Measurements from ENCODE around the gene NFYA. TPM values are rescaled to one million over a fixed set of nuclear protein-coding genes. Genes with fewer than 3 reads are reported as not detected.

Gene NFYA
- total and polyA plus RNA-seq, 2 donors: 12.3 to 30.5 TPM

GRCh38 chr6:41125282-41125681 lies 52.5 kb downstream of the NFYA start:
- DNase-seq (ENCODE audit: extremely low spot score): no peak
- H3K27ac ChIP-seq (ENCODE audit: low read depth): no peak overlapping the region
- H3K36me3 ChIP-seq (ENCODE audit: insufficient read depth): no peaks in the 10 kb centered on the region
- H3K4me3 ChIP-seq (ENCODE audit: low read depth, low read length): no peak overlapping the region
- WGBS: 94% methylated on average over 3 of the region's 3 CpGs
- no peaks in the 10 kb centered on the region for H3K4me1 ChIP-seq (ENCODE audit: insufficient read depth)

GRCh38 chr6:41132254-41132653 lies 59.5 kb downstream of the NFYA start:
- 39% methylated on average over 2 of the region's 2 CpGs for WGBS

DNA sequence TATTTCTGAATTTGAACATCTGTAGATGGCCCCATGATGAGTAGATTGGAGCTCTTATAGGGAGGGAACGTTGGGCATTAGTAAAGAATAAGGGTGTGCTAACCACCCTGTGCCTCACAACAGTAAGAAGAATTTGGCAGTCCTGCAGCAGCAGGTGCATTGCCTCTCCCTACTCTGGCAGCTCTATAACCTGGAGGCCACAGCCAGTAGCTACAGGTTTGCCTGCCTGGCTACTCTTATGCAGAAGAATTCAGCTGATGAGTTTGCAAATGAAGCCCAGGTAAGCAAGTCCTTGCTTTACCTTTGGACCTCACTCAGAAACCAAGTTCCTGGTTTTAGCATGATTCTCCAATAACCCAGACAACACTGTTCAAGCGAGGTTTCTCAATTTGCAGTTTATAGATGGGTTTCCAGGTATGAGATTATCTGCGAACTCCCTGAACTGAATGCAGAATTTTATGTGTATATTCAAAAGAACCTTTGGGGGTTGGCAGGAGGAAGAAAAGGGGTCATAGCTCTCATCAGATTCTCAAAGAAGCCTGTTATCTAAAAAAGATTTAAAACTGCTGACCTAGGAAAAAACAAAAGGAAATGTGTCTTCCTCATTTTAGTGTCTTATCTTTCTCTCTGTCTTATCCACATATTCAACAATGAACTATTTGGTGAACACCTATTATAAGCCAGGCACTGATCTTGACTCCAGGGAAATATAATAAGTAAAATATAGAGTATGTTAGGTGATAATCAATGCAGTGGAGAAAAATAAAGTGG lies 62.5 kb downstream of the NFYA start:
- Histone ChIP-seq H3K4me3 (ENCODE audit: low read depth, low read length) (no peak overlapping the region), H3K4me1 (ENCODE audit: insufficient read depth) (no peaks in the 10 kb centered on the region), H3K36me3 (ENCODE audit: insufficient read depth) (peaks cover 2% of the 10 kb centered on the region), H3K27ac (ENCODE audit: low read depth) (no peak overlapping the region)
- 87% methylated on average over 3 of the region's 3 CpGs for WGBS
- DNase-seq (ENCODE audit: extremely low spot score): no peak

More at GRCh38 chr6:41132254-41132653, 59.5 kb downstream of the NFYA start:
- H3K4me3 ChIP-seq (ENCODE audit: low read depth, low read length): no peak overlapping the region
- H3K4me1 ChIP-seq (ENCODE audit: insufficient read depth): no peaks in the 10 kb centered on the region
- H3K27ac ChIP-seq (ENCODE audit: low read depth): no peak overlapping the region
- DNase-seq (ENCODE audit: extremely low spot score): no peak
- peaks cover 2% of the 10 kb centered on the region for H3K36me3 ChIP-seq (ENCODE audit: insufficient read depth)

GRCh38 chr6:41136911-41137310 lies 64.1 kb downstream of the NFYA start:
- peaks cover 2% of the 10 kb centered on the region for H3K36me3 ChIP-seq (ENCODE audit: insufficient read depth)
- no peak for DNase-seq (ENCODE audit: extremely low spot score)
- H3K4me3 ChIP-seq (ENCODE audit: low read depth, low read length): no peak overlapping the region
- H3K27ac ChIP-seq (ENCODE audit: low read depth): no peak overlapping the region
- H3K4me1 ChIP-seq (ENCODE audit: insufficient read depth): no peaks in the 10 kb centered on the region

DNA sequence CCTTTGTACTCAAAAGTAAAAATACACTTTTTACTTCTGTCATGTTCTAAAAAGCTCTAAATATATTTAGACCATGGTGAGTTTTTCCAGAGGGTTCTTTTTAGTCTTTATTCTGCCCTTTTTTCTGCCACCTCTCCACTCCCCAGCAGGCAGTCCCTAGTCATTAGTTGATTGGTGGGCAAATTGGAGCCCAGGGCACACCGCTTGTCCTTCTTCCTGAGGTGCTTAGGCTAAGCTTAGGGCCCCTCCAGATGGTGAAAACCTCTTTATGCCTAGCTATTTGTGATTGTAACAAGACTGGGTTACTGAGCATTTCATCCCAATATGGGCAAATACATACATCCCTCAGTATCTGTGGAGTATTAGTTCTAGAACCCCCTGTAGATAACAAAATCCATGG lies 75.1 kb downstream of the NFYA start:
- 100% methylated on average over 1 of the region's 1 CpG for WGBS
- DNase-seq (ENCODE audit: extremely low spot score): no peak
- no peaks in the 10 kb centered on the region for H3K4me1 ChIP-seq (ENCODE audit: insufficient read depth)
- no peak overlapping the region for H3K4me3 ChIP-seq (ENCODE audit: low read depth, low read length)
- no peaks in the 10 kb centered on the region for H3K36me3 ChIP-seq (ENCODE audit: insufficient read depth)
- H3K27ac ChIP-seq (ENCODE audit: low read depth): no peak overlapping the region

Other genes with a start within 250 kb of the NFYA start
- 0.37 TPM for gene UNC5CL, start 33.8 kb upstream of the NFYA start, total RNA-seq
- gene UNC5CL, start 33.8 kb upstream of the NFYA start, polyA plus RNA-seq: 0.87 TPM
- not detected for gene TSPO2, start 30.5 kb upstream of the NFYA start, total RNA-seq
- gene TSPO2, start 30.5 kb upstream of the NFYA start, polyA plus RNA-seq: not detected
- 11.4 TPM for gene APOBEC2, start 19.8 kb upstream of the NFYA start, total RNA-seq
- gene APOBEC2, start 19.8 kb upstream of the NFYA start, polyA plus RNA-seq: 0.41 TPM
- gene OARD1, start 618 bp upstream of the NFYA start, total RNA-seq: 16.9 TPM
- gene OARD1, start 618 bp upstream of the NFYA start, polyA plus RNA-seq: 26.3 TPM
- gene TREML1, start 81.4 kb downstream of the NFYA start, total RNA-seq: 0.21 TPM
- gene TREML1, start 81.4 kb downstream of the NFYA start, polyA plus RNA-seq: not detected
- gene TREM2, start 90.1 kb downstream of the NFYA start, total RNA-seq: 0.95 TPM
- gene TREM2, start 90.1 kb downstream of the NFYA start, polyA plus RNA-seq: 1.5 TPM
- gene TREML2, start 128.2 kb downstream of the NFYA start, total RNA-seq: 0.11 TPM
- 0.10 TPM for gene TREML2, start 128.2 kb downstream of the NFYA start, polyA plus RNA-seq
- gene TREML4, start 155.4 kb downstream of the NFYA start, total RNA-seq: not detected
- 0.03 TPM for gene TREML4, start 155.4 kb downstream of the NFYA start, polyA plus RNA-seq
- gene TREM1, start 213.7 kb downstream of the NFYA start, total RNA-seq: 0.26 TPM
- gene TREM1, start 213.7 kb downstream of the NFYA start, polyA plus RNA-seq: 0.66 TPM

Data from urinary bladder (tissue), 4 donors.